Stimulated activated CD4-positive, alpha-beta T cell treated with anti-CD3 and anti-CD28 coated beads, TNF-alpha, amount 100 ng/mL, for 24 hours (primary cell): Measurements from ENCODE around the gene TRIM49.
"Not testable (repeated sequence)": the region's sequence is repeated elsewhere in the genome, so short reads cannot be mapped to it uniquely, and the experiment has no call there.

Source experiments
- DNase-seq, 3 experiments: peaks; one replicate each; pipeline ENCODE4 v3.0.0-alpha.2; 2020; ENCODE audit warnings: low read depth in 3 of 3

TRIM49 gene

GRCh38 chr11:89808475-89808874, at the start of gene TRIM49:
Gene TRIM49, minus strand, starts transcription at chr11:89808575. Its CDS starts 4,106 bp downstream, at chr11:89804469.
- not testable (repeated sequence) for DNase-seq

- not testable (repeated sequence) for DNase-seq
Measured at GRCh38 chr11:89826694-89827093, 18.3 kb upstream of the TRIM49 start.

- not testable (repeated sequence) for DNase-seq
Measured at GRCh38 chr11:89820008-89820407, 11.6 kb upstream of the TRIM49 start.

GRCh38 chr11:89813535-89813934, 5.2 kb upstream of the TRIM49 start:
- not testable (repeated sequence) for DNase-seq

- not testable (repeated sequence) for DNase-seq
Measured at GRCh38 chr11:89787506-89788063, 20.8 kb downstream of the TRIM49 start.

GRCh38 chr11:89785726-89786125, 22.6 kb downstream of the TRIM49 start:
- not testable (repeated sequence) for DNase-seq

- not testable (repeated sequence) for DNase-seq
Measured at GRCh38 chr11:89750822-89751221, 57.6 kb downstream of the TRIM49 start.
